HepG2 (cell line): ENCODE measurements around the gene SGPP1. TPM values are rescaled to one million over a fixed set of nuclear protein-coding genes. Genes with fewer than 3 reads are reported as not detected.

Experiments
- AGO2 ChIP-seq: fragments of 200-400 bp; formaldehyde crosslinking; optimal IDR thresholded peaks from 2 replicates; pipeline ENCODE3; 2017; ENCODE audit warnings: mild to moderate bottlenecking, low read depth, low read length, moderate library complexity
- CAMTA2 ChIP-seq: sonication (generic); formaldehyde crosslinking; IDR thresholded peaks from 2 replicates; pipeline ENCODE4 v1.4.0; 2020; ENCODE audit warnings: mild to moderate bottlenecking, missing genetic modification reagents, borderline replicate concordance
- EHMT2 ChIP-seq: fragments of 200-600 bp; sonication (generic); IDR thresholded peaks from 2 replicates; pipeline ENCODE4 v1.7.0; 2017; ENCODE audit warnings: antibody characterized with exemption, low read depth, low read length, borderline replicate concordance
- EP300 ChIP-seq, 3 experiments: sonication (generic) in 1 of 3; formaldehyde crosslinking in 1 of 3; IDR thresholded peaks; 2 replicates each; pipeline versions ENCODE4 v1.5.1 to v1.6.1; 2011 to 2020; ENCODE audit warnings: low read depth in 2 of 3, low read length in 2 of 3, borderline replicate concordance in 1 of 3, improper control_type of control experiment in 1 of 3, mild to moderate bottlenecking in 1 of 3, missing genetic modification reagents in 1 of 3, moderate library complexity in 1 of 3
- ERF ChIP-seq: IDR thresholded peaks from 2 replicates; pipeline ENCODE4 v1.6.1; 2018; ENCODE audit warnings: missing biosample characterization, missing genetic modification reagents
- GFI1 ChIP-seq: sonication (generic); formaldehyde crosslinking; IDR thresholded peaks from 2 replicates; pipeline ENCODE4 v1.5.0; 2020; ENCODE audit warnings: missing genetic modification reagents, mild to moderate bottlenecking, borderline replicate concordance
- GZF1 ChIP-seq: sonication (generic); formaldehyde crosslinking; IDR thresholded peaks from 2 replicates; pipeline ENCODE4 v1.5.1; 2020; ENCODE audit warnings: mild to moderate bottlenecking, missing genetic modification reagents
- IRF2 ChIP-seq: IDR thresholded peaks from 2 replicates; pipeline ENCODE4 v1.6.1; 2018; ENCODE audit warnings: missing genetic modification reagents, missing compliant biosample characterization
- MATR3 ChIP-seq: sonication (generic); formaldehyde crosslinking; IDR thresholded peaks from 2 replicates; pipeline ENCODE4 v1.4.0; 2020; ENCODE audit warnings: missing genetic modification reagents
- MIER3 ChIP-seq: IDR thresholded peaks from 2 replicates; pipeline ENCODE4 v1.6.1; 2016; ENCODE audit warnings: missing compliant biosample characterization, borderline replicate concordance
- SETDB1 ChIP-seq: sonication (generic); formaldehyde crosslinking; IDR thresholded peaks from 2 replicates; pipeline ENCODE4 v1.5.1; 2020; ENCODE audit warnings: missing genetic modification reagents, mild to moderate bottlenecking, borderline replicate concordance
- YY1 ChIP-seq: IDR thresholded peaks from 2 replicates; pipeline ENCODE4 v1.6.1; 2011; ENCODE audit warnings: low read length, low read depth, moderate library complexity, mild to moderate bottlenecking; ENCODE audit not compliant: insufficient read depth, insufficient replicate concordance
- ZFP1 ChIP-seq: IDR thresholded peaks from 2 replicates; pipeline ENCODE4 v1.6.1; 2016
- ZNF496 ChIP-seq: sonication (generic); formaldehyde crosslinking; IDR thresholded peaks from 2 replicates; pipeline ENCODE4 v1.8.1; 2023; ENCODE audit warnings: mild to moderate bottlenecking, moderate library complexity, missing genetic modification reagents; ENCODE audit not compliant: insufficient replicate concordance
- ZNF547 ChIP-seq: sonication (generic); formaldehyde crosslinking; IDR thresholded peaks from 2 replicates; pipeline ENCODE4 v1.5.1; 2020; ENCODE audit warnings: mild to moderate bottlenecking, missing genetic modification reagents
- ZNF564 ChIP-seq: sonication (generic); formaldehyde crosslinking; IDR thresholded peaks from 2 replicates; pipeline ENCODE4 v1.8.1; 2023; ENCODE audit warnings: mild to moderate bottlenecking, missing genetic modification reagents
- ZNF615 ChIP-seq: sonication (generic); formaldehyde crosslinking; IDR thresholded peaks from 2 replicates; pipeline ENCODE4 v1.5.0; 2020; ENCODE audit warnings: mild to moderate bottlenecking, missing genetic modification reagents, borderline replicate concordance
- ZNF782 ChIP-seq: sonication (generic); formaldehyde crosslinking; IDR thresholded peaks from 2 replicates; pipeline ENCODE4 v1.4.0; 2020; ENCODE audit warnings: missing genetic modification reagents, mild to moderate bottlenecking, borderline replicate concordance
- ZNF850 ChIP-seq: sonication (generic); formaldehyde crosslinking; conservative IDR thresholded peaks from 2 replicates; pipeline ENCODE4 v1.9.0; 2021; ENCODE audit warnings: mild to moderate bottlenecking, missing genetic modification reagents
- polyA plus RNA-seq, 8 experiments: library from polyadenylated mRNA; depleted of rRNA in 3 of 8; stranded (reverse) in 7 of 8; unstranded in 1 of 8; fragments of >200 nt; fragmentation: Illumina TruSeq in 4 of 8; extraction: Trizol in 4 of 8; gene quantifications; 2 replicates each; pipeline versions ENCODE4 v1.2.1 to v1.2.3, GENCODE V29; 2011 to 2016; ENCODE audit warnings: low read depth in 4 of 8, missing spikeins in 1 of 8, mixed read lengths in 1 of 8; ENCODE audit not compliant: insufficient read depth in 1 of 8
- total RNA-seq, 5 experiments: library from RNA; depleted of rRNA; stranded (reverse); fragments of >200 nt; fragmentation: Illumina TruSeq; extraction: Trizol; gene quantifications; 2 replicates each; pipeline ENCODE4 v1.2.3, GENCODE V29; 2016; ENCODE audit warnings: low read depth in 1 of 5
- TF ChIP-seq, protein P1 (sequence below), 2 experiments: IDR thresholded peaks; 2 replicates each; pipeline ENCODE4 v1.6.1; 2011 to 2012; ENCODE audit warnings: low read length in 2 of 2, borderline replicate concordance in 1 of 2, low read depth in 1 of 2, mild to moderate bottlenecking in 1 of 2, moderate library complexity in 1 of 2
- TF ChIP-seq, protein P2 (sequence below): sonication (generic); formaldehyde crosslinking; IDR thresholded peaks from 2 replicates; pipeline ENCODE4 v1.4.0; 2020; ENCODE audit warnings: missing genetic modification reagents
- TF ChIP-seq, protein P3 (sequence below): sonication (generic); formaldehyde crosslinking; IDR thresholded peaks from 2 replicates; pipeline ENCODE4 v1.4.0; 2020; ENCODE audit warnings: missing genetic modification reagents, mild to moderate bottlenecking, borderline replicate concordance

The SGPP1 gene
- total and polyA plus RNA-seq, 2 of the 13 experiments (the other 11 are each of a cell fraction or from before 2014, with no cell fraction given) = 6.4 to 6.8 TPM

DNA sequence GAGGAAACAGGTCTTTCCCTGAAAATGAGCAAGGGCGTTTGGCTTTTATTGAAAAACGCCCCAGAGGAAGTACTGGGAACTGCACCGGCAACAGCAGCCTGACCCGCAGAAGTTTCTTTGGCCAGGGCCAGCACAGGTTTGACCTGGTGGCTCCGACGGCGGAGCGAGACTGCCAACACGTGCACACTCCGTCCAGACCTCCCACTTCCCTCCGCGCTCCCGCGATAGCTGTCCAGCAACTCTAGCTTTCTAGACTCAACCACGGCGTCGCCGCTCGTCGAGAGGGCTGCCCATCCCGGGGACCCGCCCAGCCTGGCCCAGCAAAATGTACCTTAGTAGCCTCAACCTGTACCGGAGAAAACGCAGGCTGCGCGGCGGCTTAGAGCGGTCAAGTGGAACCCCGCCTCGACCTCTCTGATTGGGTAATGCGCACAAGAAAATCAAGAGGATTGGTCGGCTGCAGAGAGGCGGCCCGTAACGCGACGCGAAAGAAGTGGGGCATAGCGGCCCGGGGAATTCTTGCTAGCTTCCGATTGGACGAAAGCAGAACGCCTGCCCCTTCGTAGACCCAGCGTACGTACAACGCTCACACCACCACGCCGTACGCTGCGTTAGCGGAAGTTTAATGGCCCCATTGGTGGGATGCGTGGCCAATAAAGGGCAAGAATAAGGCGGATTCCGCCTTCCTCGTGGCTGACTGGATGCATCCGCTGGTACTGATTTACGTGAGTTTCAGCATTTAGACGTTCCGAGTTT, 86.2 kb downstream of the SGPP1 start, which contains the start of gene WDR89 (continued):
- no peak for TF ChIP-seq ZNF615 (CRISPR knock-in tag)
- TF ChIP-seq ZFP1 (CRISPR knock-in tag) = peak; percentile 50; the same call in 1 of the 2 replicates
- TF ChIP-seq ZNF547 = peak; percentile 93
- TF ChIP-seq IRF2 (CRISPR knock-in tag) = peak; percentile 63
- no peak for TF ChIP-seq SETDB1
- TF ChIP-seq, protein P1, sequence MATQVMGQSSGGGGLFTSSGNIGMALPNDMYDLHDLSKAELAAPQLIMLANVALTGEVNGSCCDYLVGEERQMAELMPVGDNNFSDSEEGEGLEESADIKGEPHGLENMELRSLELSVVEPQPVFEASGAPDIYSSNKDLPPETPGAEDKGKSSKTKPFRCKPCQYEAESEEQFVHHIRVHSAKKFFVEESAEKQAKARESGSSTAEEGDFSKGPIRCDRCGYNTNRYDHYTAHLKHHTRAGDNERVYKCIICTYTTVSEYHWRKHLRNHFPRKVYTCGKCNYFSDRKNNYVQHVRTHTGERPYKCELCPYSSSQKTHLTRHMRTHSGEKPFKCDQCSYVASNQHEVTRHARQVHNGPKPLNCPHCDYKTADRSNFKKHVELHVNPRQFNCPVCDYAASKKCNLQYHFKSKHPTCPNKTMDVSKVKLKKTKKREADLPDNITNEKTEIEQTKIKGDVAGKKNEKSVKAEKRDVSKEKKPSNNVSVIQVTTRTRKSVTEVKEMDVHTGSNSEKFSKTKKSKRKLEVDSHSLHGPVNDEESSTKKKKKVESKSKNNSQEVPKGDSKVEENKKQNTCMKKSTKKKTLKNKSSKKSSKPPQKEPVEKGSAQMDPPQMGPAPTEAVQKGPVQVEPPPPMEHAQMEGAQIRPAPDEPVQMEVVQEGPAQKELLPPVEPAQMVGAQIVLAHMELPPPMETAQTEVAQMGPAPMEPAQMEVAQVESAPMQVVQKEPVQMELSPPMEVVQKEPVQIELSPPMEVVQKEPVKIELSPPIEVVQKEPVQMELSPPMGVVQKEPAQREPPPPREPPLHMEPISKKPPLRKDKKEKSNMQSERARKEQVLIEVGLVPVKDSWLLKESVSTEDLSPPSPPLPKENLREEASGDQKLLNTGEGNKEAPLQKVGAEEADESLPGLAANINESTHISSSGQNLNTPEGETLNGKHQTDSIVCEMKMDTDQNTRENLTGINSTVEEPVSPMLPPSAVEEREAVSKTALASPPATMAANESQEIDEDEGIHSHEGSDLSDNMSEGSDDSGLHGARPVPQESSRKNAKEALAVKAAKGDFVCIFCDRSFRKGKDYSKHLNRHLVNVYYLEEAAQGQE (IDR thresholded peaks at IDR 0.05; ENCODE audit: borderline replicate concordance in 1 of 2, low read depth in 1 of 2, low read length in 2 of 2) = peak in 1 of 2 experiments; percentile 73; a peak in 1 of 4 replicates
- TF ChIP-seq EP300 (IDR thresholded peaks at IDR 0.05; ENCODE audit: low read depth in 2 of 2, low read length in 2 of 2) = 0 out of 4 replicates have a peak, but pooled peaks of 1 of the 2 experiments have one; percentile 12
- TF ChIP-seq EP300 (CRISPR knock-in tag; IDR thresholded peaks at IDR 0.05; ENCODE audit: borderline replicate concordance) = no peak
- TF ChIP-seq GZF1 (CRISPR knock-in tag) = 0 out of 2 replicates have a peak, but pooled peaks have one; percentile 45
- peak; percentile 75 for TF ChIP-seq AGO2
- TF ChIP-seq ZNF782 (CRISPR knock-in tag) = no peak
- TF ChIP-seq MIER3 (CRISPR knock-in tag) = peak; percentile 34; the same call in 1 of the 2 replicates
- TF ChIP-seq ERF (CRISPR knock-in tag) = peak; percentile 84
- TF ChIP-seq MATR3 (CRISPR knock-in tag) = no peak
- no peak for TF ChIP-seq ZNF496 (CRISPR knock-in tag)
- TF ChIP-seq YY1 = peak; percentile 57
- peak; percentile 80; the same call in 1 of the 2 replicates for TF ChIP-seq EHMT2
- TF ChIP-seq CAMTA2 (CRISPR knock-in tag) = peak; percentile 87
- TF ChIP-seq, protein P2, sequence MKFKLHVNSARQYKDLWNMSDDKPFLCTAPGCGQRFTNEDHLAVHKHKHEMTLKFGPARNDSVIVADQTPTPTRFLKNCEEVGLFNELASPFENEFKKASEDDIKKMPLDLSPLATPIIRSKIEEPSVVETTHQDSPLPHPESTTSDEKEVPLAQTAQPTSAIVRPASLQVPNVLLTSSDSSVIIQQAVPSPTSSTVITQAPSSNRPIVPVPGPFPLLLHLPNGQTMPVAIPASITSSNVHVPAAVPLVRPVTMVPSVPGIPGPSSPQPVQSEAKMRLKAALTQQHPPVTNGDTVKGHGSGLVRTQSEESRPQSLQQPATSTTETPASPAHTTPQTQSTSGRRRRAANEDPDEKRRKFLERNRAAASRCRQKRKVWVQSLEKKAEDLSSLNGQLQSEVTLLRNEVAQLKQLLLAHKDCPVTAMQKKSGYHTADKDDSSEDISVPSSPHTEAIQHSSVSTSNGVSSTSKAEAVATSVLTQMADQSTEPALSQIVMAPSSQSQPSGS (CRISPR knock-in tag) = 0 out of 2 replicates have a peak, but pooled peaks have one; percentile 64
- TF ChIP-seq ZNF850 (CRISPR knock-in tag) = no peak; the same call in 1 of the 2 replicates
- 0 out of 2 replicates have a peak, but pooled peaks have one; percentile 29 for TF ChIP-seq GFI1 (CRISPR knock-in tag)
- TF ChIP-seq, protein P3, sequence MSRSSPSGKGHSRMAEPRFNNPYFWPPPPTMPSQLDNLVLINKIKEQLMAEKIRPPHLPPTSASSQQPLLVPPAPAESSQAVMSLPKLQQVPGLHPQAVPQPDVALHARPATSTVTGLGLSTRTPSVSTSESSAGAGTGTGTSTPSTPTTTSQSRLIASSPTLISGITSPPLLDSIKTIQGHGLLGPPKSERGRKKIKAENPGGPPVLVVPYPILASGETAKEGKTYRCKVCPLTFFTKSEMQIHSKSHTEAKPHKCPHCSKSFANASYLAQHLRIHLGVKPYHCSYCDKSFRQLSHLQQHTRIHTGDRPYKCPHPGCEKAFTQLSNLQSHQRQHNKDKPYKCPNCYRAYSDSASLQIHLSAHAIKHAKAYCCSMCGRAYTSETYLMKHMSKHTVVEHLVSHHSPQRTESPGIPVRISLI (CRISPR knock-in tag) = no peak
- TF ChIP-seq ZNF564 = peak; percentile 82
